Mesothelial cell of epicardium (in vitro differentiated cells): ENCODE results near the gene ZDHHC14. TPM values are rescaled to one million over a fixed set of nuclear protein-coding genes. Genes with fewer than 3 reads are reported as not detected.

Experiments used
- DNase-seq, 2 experiments: peaks; one replicate each; pipeline ENCODE4 v3.0.0; 2021; ENCODE audit warnings: low spot score in 2 of 2; ENCODE audit not compliant: unreplicated experiment in 2 of 2
- H3K27ac Mint-ChIP-seq: 2 replicates; pipeline ENCODE4 v1.8.0; 2021; ENCODE audit warnings: mixed read lengths
- H3K27me3 Mint-ChIP-seq: 2 replicates; pipeline ENCODE4 v1.8.0; 2021; ENCODE audit warnings: low read depth, mixed read lengths
- H3K36me3 Mint-ChIP-seq: 2 replicates; pipeline ENCODE4 v1.8.0; 2021; ENCODE audit warnings: mixed read lengths
- H3K4me1 Mint-ChIP-seq: 2 replicates; pipeline ENCODE4 v1.8.0; 2021; ENCODE audit warnings: mixed read lengths
- H3K4me3 Mint-ChIP-seq: 2 replicates; pipeline ENCODE4 v1.8.0; 2021; ENCODE audit warnings: mild to moderate bottlenecking, moderate library complexity, mixed read lengths
- H3K9me3 Mint-ChIP-seq: 2 replicates; pipeline ENCODE4 v1.8.0; 2021; ENCODE audit warnings: mixed read lengths
- total RNA-seq: library from RNA; stranded (reverse); gene quantifications from 3 replicates; pipeline ENCODE4 v1.2.1, GENCODE V29; 2021
- TF ChIP-seq, protein P1 (sequence below): fragments of 200-600 bp; sonication (generic); IDR thresholded peaks from one replicate; pipeline ENCODE4 v1.5.0; 2021; ENCODE audit warnings: antibody characterized with exemption; ENCODE audit not compliant: unreplicated experiment

Gene ZDHHC14
- total RNA-seq, 1 donor from 2014 or later = 11.3 TPM

DNA sequence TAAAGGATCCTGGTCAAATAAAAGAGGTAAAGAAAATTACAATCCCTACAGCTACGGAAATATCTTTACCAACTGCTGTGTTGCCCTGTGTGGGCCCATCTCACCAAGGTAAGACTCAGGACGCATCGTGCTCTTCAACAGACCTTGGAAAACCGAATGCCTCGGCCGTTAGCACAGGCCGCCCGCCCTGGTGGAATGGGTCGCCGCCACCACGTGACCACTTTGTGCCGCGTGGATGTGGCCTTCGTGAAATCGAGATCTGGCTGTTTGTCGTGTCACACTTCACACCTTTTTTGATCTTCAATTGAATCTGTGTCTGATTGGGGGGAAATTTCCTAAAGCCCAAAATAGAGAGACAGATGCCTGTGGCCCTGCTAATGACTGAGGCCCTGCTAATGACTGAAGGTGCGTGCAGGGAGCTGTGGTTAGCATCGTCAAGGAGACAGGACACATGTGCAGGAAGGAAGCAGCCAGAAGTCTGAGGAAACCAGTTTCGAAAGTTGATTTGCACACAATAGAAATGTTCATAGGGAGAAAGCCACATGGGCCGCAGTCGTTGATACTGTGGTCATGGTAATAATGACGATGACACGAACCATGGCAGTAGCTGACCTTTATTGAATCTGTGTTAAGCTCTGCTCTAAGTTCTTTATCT, 266.4 kb downstream of the ZDHHC14 start:
- H3K9me3 Mint-ChIP-seq = no peaks in the 10 kb centered on the region
- H3K27me3 Mint-ChIP-seq = peaks cover 2% of the 10 kb centered on the region
- no peak overlapping the region for H3K27ac Mint-ChIP-seq
- TF ChIP-seq, protein P1, sequence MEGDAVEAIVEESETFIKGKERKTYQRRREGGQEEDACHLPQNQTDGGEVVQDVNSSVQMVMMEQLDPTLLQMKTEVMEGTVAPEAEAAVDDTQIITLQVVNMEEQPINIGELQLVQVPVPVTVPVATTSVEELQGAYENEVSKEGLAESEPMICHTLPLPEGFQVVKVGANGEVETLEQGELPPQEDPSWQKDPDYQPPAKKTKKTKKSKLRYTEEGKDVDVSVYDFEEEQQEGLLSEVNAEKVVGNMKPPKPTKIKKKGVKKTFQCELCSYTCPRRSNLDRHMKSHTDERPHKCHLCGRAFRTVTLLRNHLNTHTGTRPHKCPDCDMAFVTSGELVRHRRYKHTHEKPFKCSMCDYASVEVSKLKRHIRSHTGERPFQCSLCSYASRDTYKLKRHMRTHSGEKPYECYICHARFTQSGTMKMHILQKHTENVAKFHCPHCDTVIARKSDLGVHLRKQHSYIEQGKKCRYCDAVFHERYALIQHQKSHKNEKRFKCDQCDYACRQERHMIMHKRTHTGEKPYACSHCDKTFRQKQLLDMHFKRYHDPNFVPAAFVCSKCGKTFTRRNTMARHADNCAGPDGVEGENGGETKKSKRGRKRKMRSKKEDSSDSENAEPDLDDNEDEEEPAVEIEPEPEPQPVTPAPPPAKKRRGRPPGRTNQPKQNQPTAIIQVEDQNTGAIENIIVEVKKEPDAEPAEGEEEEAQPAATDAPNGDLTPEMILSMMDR = no peak
- peaks cover 9% of the 10 kb centered on the region for H3K36me3 Mint-ChIP-seq
- no peak overlapping the region for H3K4me3 Mint-ChIP-seq
- DNase-seq = no peak
- H3K4me1 Mint-ChIP-seq = peaks cover 16% of the 10 kb centered on the region

DNA sequence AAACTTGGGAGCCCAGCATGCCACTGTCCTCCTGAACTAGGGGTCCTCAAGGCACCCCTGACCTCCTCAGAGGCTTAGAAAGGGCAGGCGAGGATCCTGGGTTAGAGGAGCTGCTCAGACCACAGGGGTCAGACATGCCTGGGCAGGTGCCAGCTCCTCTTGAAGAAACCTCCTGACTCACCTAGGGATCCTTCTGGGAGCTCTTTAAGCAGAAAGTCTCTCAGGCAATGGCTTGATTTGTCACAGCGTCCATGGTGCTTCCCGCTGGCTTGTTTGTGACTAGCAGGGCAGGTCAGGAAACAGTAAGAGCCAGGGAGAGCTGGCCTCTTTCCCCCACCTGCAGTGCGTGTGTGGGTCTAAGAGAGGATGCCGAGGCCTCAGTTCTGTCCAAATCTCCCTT, 267.6 kb downstream of the ZDHHC14 start:
- Mint-ChIP-seq H3K27ac (peak overlapping the region; percentile 11), H3K36me3 (peaks cover 9% of the 10 kb centered on the region), H3K4me3 (no peak overlapping the region), H3K27me3 (peaks cover 2% of the 10 kb centered on the region), H3K9me3 (no peaks in the 10 kb centered on the region), H3K4me1 (peaks cover 16% of the 10 kb centered on the region)
- TF ChIP-seq, protein P1 = no peak
- no peak for DNase-seq

DNA sequence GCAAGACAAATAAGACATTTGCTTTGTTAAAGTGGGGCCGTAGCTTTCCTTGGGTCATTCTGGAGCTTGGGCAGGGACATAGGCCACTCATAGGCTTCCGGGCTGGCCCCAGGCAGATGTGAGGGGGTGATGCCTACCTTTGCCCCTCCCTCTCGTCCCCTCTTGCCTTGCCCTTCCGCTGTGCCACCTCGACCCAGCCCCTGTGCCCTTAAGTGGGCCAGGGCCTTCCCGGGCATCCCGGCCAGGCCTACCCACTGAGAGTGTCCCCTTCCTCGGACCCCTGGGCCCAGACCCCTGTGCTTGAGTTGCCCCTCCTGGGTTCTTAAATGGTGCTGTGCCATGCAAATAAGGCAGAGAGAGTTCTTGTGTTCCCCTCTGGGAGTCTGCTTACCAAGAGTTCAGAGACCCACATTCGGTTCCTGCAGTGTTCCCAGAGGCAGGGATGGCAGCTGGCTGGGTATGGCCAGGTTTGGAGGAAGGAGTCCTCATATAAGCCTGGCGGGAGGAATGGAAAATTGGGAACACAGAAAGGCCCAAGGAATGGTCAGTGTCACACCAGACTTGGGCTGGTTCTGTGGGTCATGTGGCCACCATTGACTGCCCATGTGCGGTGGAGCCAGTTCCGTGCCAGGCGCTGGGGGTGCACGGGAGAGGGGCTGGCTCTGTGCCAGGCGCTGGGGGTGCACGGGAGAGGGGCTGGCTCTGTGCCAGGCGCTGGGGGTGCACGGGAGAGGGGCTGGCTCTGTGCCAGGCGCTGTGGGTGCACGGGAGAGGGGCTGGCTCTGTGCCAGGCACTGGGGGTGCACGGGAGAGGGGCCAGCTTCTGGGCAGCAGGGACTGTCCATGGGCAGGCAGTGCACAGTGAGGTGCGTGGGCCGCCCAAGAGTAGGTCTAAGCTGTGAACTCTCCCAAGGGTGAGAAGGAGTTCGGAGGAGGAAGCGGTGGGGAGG, 268.6 kb downstream of the ZDHHC14 start:
- Mint-ChIP-seq H3K36me3 (peaks cover 11% of the 10 kb centered on the region), H3K27ac (peak overlapping the region; percentile 40)
- no peak for DNase-seq

GRCh38 chr6:157650261-157650640, 269.3 kb downstream of the ZDHHC14 start:
- Mint-ChIP-seq H3K36me3 (peaks cover 11% of the 10 kb centered on the region), H3K4me1 (peaks cover 16% of the 10 kb centered on the region), H3K9me3 (no peaks in the 10 kb centered on the region), H3K27me3 (peaks cover 2% of the 10 kb centered on the region), H3K4me3 (no peak overlapping the region), H3K27ac (peak overlapping the region; percentile 40)
- no peak for DNase-seq
- TF ChIP-seq, protein P1 = no peak

More for the DNA sequence above, 268.6 kb downstream of the ZDHHC14 start:
- H3K27me3 Mint-ChIP-seq = peaks cover 2% of the 10 kb centered on the region
- no peaks in the 10 kb centered on the region for H3K9me3 Mint-ChIP-seq
- peaks cover 16% of the 10 kb centered on the region for H3K4me1 Mint-ChIP-seq
- TF ChIP-seq, protein P1 = no peak
- no peak overlapping the region for H3K4me3 Mint-ChIP-seq

- H3K27me3 Mint-ChIP-seq = peaks cover 2% of the 10 kb centered on the region
- H3K9me3 Mint-ChIP-seq = no peaks in the 10 kb centered on the region
- TF ChIP-seq, protein P1 = no peak
- no peak overlapping the region for H3K4me3 Mint-ChIP-seq
- peaks cover 9% of the 10 kb centered on the region for H3K36me3 Mint-ChIP-seq
- DNase-seq = no peak
- peaks cover 16% of the 10 kb centered on the region for H3K4me1 Mint-ChIP-seq
- no peak overlapping the region for H3K27ac Mint-ChIP-seq
These were observed 269.8 kb downstream of the ZDHHC14 start for GRCh38 chr6:157650801-157651200.
